ENCODE data around the gene TMC1. TPM values are rescaled to one million over a fixed set of nuclear protein-coding genes. Genes with fewer than 3 reads are reported as not detected.

The TMC1 gene
- total and polyA plus RNA-seq, 2 of the 8 experiments (the other 6 are each of a cell fraction or from before 2014, with no cell fraction given): 0.95 to 0.98 TPM

GRCh38 chr9:72539824-72540347, 18.5 kb downstream of the TMC1 start:
- Histone ChIP-seq H4K20me1 (replicated peaks in 1 of 2; ENCODE audit: control insufficient read depth in 1 of 2, insufficient read depth in 2 of 2, low read length in 2 of 2) (no peaks in the 10 kb centered on the region), H2BK5ac (ENCODE audit: low read depth, low read length) (no peak overlapping the region), H2BK20ac (ENCODE audit: low read length) (no peak overlapping the region), H3K4me1 (replicated peaks in 1 of 4; ENCODE audit: control insufficient read depth in 3 of 4, insufficient read depth in 4 of 4, low read length in 3 of 4) (peaks cover 0 to 4% (median 0%) of the 10 kb centered on the region in 4 experiments; a peak in 1 of 7 replicates), H2AFZ (ENCODE audit: low read length) (peak overlapping the region; percentile 94), H3K23ac (ENCODE audit: insufficient read length) (no peak overlapping the region), H4K91ac (replicated peaks; ENCODE audit: insufficient read length, low read length) (no peak overlapping the region), H4K8ac (ENCODE audit: extremely low read depth, insufficient read depth, low read length) (no peak overlapping the region), H3K79me1 (ENCODE audit: low read depth, low read length) (no peaks in the 10 kb centered on the region), H3K27ac (ENCODE audit: low read depth, low read length) (no peak overlapping the region), H3K9ac (replicated peaks in 1 of 4; ENCODE audit: extremely low read depth in 1 of 4, low read depth in 3 of 4, low read length in 3 of 4) (no peak overlapping the region), H4K5ac (ENCODE audit: insufficient read length, low read depth, low read length) (peak overlapping the region; percentile 3), H3K36me3 (ENCODE audit: control insufficient read depth in 2 of 4, insufficient read depth in 4 of 4, low read length in 3 of 4) (no peaks in the 10 kb centered on the region), H3K27me3 (replicated peaks in 1 of 4; ENCODE audit: control insufficient read depth in 3 of 4, extremely low read depth in 1 of 4, insufficient read depth in 3 of 4, low read length in 3 of 4) (no peaks in the 10 kb centered on the region), H2BK15ac (ENCODE audit: low read length) (no peak overlapping the region), H2AK5ac (ENCODE audit: low read depth, low read length) (no peak overlapping the region), H3K14ac (ENCODE audit: insufficient read length) (no peak overlapping the region), H3K23me2 (ENCODE audit: low read depth, low read length) (no peaks in the 10 kb centered on the region), H3K4me3 (ENCODE audit: extremely low read depth in 1 of 4, insufficient read depth in 2 of 4, low read depth in 3 of 4, low read length in 4 of 4) (no peak overlapping the region), H2BK12ac (ENCODE audit: low read depth, low read length) (no peak overlapping the region), H3K4me2 (ENCODE audit: insufficient read depth in 1 of 2, low read depth in 2 of 2, low read length in 2 of 2) (no peak overlapping the region; a peak in 1 of 4 replicates), H3K4ac (replicated peaks; ENCODE audit: insufficient read length, low read depth, low read length) (no peak overlapping the region), H3K9me3 (ENCODE audit: insufficient read depth in 2 of 2, low read depth in 1 of 2, low read length in 1 of 2) (peaks cover 9 to 12% of the 10 kb centered on the region in 2 experiments; a peak in 3 of 4 replicates), H3K56ac (replicated peaks; ENCODE audit: insufficient read length, low read depth, low read length) (no peak overlapping the region), H3K79me2 (ENCODE audit: control insufficient read depth in 1 of 2, insufficient read depth in 2 of 2, low read length in 2 of 2) (no peaks in the 10 kb centered on the region), H2BK120ac (replicated peaks; ENCODE audit: low read depth, low read length) (no peak overlapping the region), H3K18ac (ENCODE audit: extremely low read depth, low read length) (peak overlapping the region; percentile 10; the same call in 1 of the 2 replicates)
- no peak for DNase-seq (ENCODE audit: low read depth in 1 of 2, low spot score in 2 of 2)
- no peak for FAIRE-seq
- ChIA-PET CTCF (ENCODE audit: partially characterized antibody) (no interaction called here), POLR2A (ENCODE audit: partially characterized antibody) (no interaction called here)
- no peak for TF ChIP-seq KDM1A (IDR thresholded peaks at IDR 0.05; ENCODE audit: borderline replicate concordance, low read length)
- TF ChIP-seq SIX5 (IDR thresholded peaks at IDR 0.05; ENCODE audit: low read depth, low read length): 0 out of 2 replicates have a peak, but pooled peaks have one; percentile 8
- 90% methylated on average over 6 of the region's 6 CpGs; no CpG with 5 or more reads in 1 of the 2 experiments for WGBS, 2 experiments (ENCODE audit: extremely low coverage in 1 of 2, insufficient coverage in 1 of 2, insufficient read length in 1 of 2, insufficient replicate concordance in 2 of 2, low coverage in 1 of 2, low lambda C conversion rate in 2 of 2, missing lambda C conversion rate in 1 of 2)

Data from H1 (cell line).